H9 (cell line): Measurements from ENCODE around the gene DAPK1. TPM values are rescaled to one million over a fixed set of nuclear protein-coding genes. Genes with fewer than 3 reads are reported as not detected.

ENCODE experiments used
- DNase-seq: peaks from one replicate; pipeline ENCODE4 v3.0.0-alpha.2; 2017
- H2AFZ ChIP-seq: one replicate; pipeline ENCODE4 v1.6.1; 2013; ENCODE audit warnings: mild to moderate bottlenecking, low read length, control low read depth, moderate library complexity
- H2AK5ac ChIP-seq: 2 replicates; pipeline ENCODE4 v1.6.1; 2013; ENCODE audit warnings: low read length, control low read depth, mixed read lengths; ENCODE audit not compliant: insufficient read length
- H2BK120ac ChIP-seq: one replicate; pipeline ENCODE4 v1.6.1; 2013; ENCODE audit warnings: low read depth, mild to moderate bottlenecking, low read length, control low read depth, inconsistent platforms; ENCODE audit not compliant: poor library complexity, severe bottlenecking
- H2BK12ac ChIP-seq: 2 replicates; pipeline ENCODE4 v1.6.1; 2013; ENCODE audit warnings: low read length, control low read depth, mixed read lengths, low read depth; ENCODE audit not compliant: insufficient read length
- H2BK15ac ChIP-seq: 2 replicates; pipeline ENCODE4 v1.6.1; 2013; ENCODE audit warnings: low read depth, low read length, control low read depth
- H2BK20ac ChIP-seq: one replicate; pipeline ENCODE4 v1.6.1; 2013; ENCODE audit warnings: low read depth, mild to moderate bottlenecking, low read length, control low read depth, inconsistent platforms; ENCODE audit not compliant: poor library complexity, severe bottlenecking
- H2BK5ac ChIP-seq: 2 replicates; pipeline ENCODE4 v1.6.1; 2013; ENCODE audit warnings: low read length, control low read depth, mixed read lengths; ENCODE audit not compliant: insufficient read length
- H3K14ac ChIP-seq: 2 replicates; pipeline ENCODE4 v1.6.1; 2013; ENCODE audit warnings: low read length, control low read depth; ENCODE audit not compliant: insufficient read depth
- H3K18ac ChIP-seq: 2 replicates; pipeline ENCODE4 v1.6.1; 2013; ENCODE audit warnings: low read depth, mild to moderate bottlenecking, mixed read lengths, low read length, control low read depth; ENCODE audit not compliant: insufficient read length
- H3K23ac ChIP-seq: 2 replicates; pipeline ENCODE4 v1.6.1; 2013; ENCODE audit warnings: low read length, control low read depth, mixed read lengths, low read depth; ENCODE audit not compliant: insufficient read length
- H3K23me2 ChIP-seq: 2 replicates; pipeline ENCODE4 v1.6.1; 2013; ENCODE audit warnings: low read depth, mild to moderate bottlenecking, mixed read lengths, low read length, control low read depth; ENCODE audit not compliant: insufficient read length, poor library complexity, severe bottlenecking
- H3K27ac ChIP-seq: 2 replicates; pipeline ENCODE4 v1.5.1; 2013; ENCODE audit warnings: low read length, control low read depth, mixed read lengths, low read depth; ENCODE audit not compliant: insufficient read length
- H3K27me3 ChIP-seq: 2 replicates; pipeline ENCODE4 v1.6.1; 2013; ENCODE audit warnings: low read length, control low read depth, inconsistent platforms; ENCODE audit not compliant: insufficient read depth
- H3K4ac ChIP-seq: 2 replicates; pipeline ENCODE4 v1.6.1; 2013; ENCODE audit warnings: low read depth, mild to moderate bottlenecking, control low read depth, inconsistent platforms, low read length, moderate library complexity
- H3K4me1 ChIP-seq: 2 replicates; pipeline ENCODE4 v1.6.1; 2013; ENCODE audit warnings: low read length, control low read depth, inconsistent platforms; ENCODE audit not compliant: insufficient read depth
- H3K4me2 ChIP-seq: 2 replicates; pipeline ENCODE4 v1.6.1; 2013; ENCODE audit warnings: low read length, control low read depth, mixed read lengths; ENCODE audit not compliant: insufficient read length, insufficient read depth
- H3K56ac ChIP-seq: 2 replicates; pipeline ENCODE4 v1.6.1; 2013; ENCODE audit warnings: low read depth, mild to moderate bottlenecking, mixed read lengths, low read length, control low read depth; ENCODE audit not compliant: insufficient read length
- H3K79me1 ChIP-seq: 2 replicates; pipeline ENCODE4 v1.6.1; 2013; ENCODE audit warnings: low read depth, mild to moderate bottlenecking, moderate library complexity, low read length, control low read depth, inconsistent platforms; ENCODE audit not compliant: insufficient read depth, poor library complexity, severe bottlenecking
- H3K79me2 ChIP-seq: 2 replicates; pipeline ENCODE4 v1.6.1; 2013; ENCODE audit warnings: low read length, control low read depth, inconsistent platforms; ENCODE audit not compliant: insufficient read depth
- H3K9ac ChIP-seq: 2 replicates; pipeline ENCODE4 v1.6.1; 2013; ENCODE audit warnings: low read length, control low read depth, mixed read lengths; ENCODE audit not compliant: insufficient read length; ENCODE audit errors: extremely low read depth
- H3K9me3 ChIP-seq: one replicate; pipeline ENCODE4 v1.6.1; 2013; ENCODE audit warnings: low read depth, low read length, inconsistent platforms; ENCODE audit not compliant: control insufficient read depth
- H3T11ph ChIP-seq: one replicate; pipeline ENCODE4 v1.6.1; 2013; ENCODE audit warnings: mild to moderate bottlenecking, low read length, control low read depth, inconsistent platforms
- H4K20me1 ChIP-seq: one replicate; pipeline ENCODE4 v1.6.1; 2013; ENCODE audit not compliant: control insufficient read depth, insufficient read length, insufficient read depth
- H4K5ac ChIP-seq: 2 replicates; pipeline ENCODE4 v1.6.1; 2013; ENCODE audit warnings: low read depth, mild to moderate bottlenecking, mixed read lengths, low read length, control low read depth; ENCODE audit not compliant: insufficient read length
- H4K8ac ChIP-seq: replicated peaks from 2 replicates; pipeline ENCODE4 v1.6.1; 2013; ENCODE audit warnings: low read length, control low read depth, mixed read lengths, low read depth; ENCODE audit not compliant: insufficient read length
- H4K91ac ChIP-seq: 2 replicates; pipeline ENCODE4 v1.6.1; 2013; ENCODE audit warnings: low read depth, mild to moderate bottlenecking, moderate library complexity, mixed read lengths, low read length, control low read depth; ENCODE audit not compliant: insufficient read length
- H3K27ac Mint-ChIP-seq, 3 experiments: 2 replicates in 2 of 3; 3 replicates in 1 of 3; pipeline ENCODE4 v1.8.0; 2020 to 2021; ENCODE audit warnings: mixed read lengths in 3 of 3, mild to moderate bottlenecking in 1 of 3, moderate library complexity in 1 of 3
- H3K27me3 Mint-ChIP-seq: 2 replicates; pipeline ENCODE4 v1.8.0; 2021; ENCODE audit warnings: low read depth, mild to moderate bottlenecking, moderate library complexity, mixed read lengths
- H3K36me3 Mint-ChIP-seq, 3 experiments: 2 replicates in 2 of 3; 3 replicates in 1 of 3; pipeline ENCODE4 v1.8.0; 2020 to 2021; ENCODE audit warnings: low read depth in 3 of 3, mixed read lengths in 3 of 3; ENCODE audit not compliant: insufficient read depth in 1 of 3
- H3K4me1 Mint-ChIP-seq, 2 experiments: 2 replicates each; pipeline ENCODE4 v1.8.0; 2020; ENCODE audit warnings: mixed read lengths in 2 of 2
- H3K4me3 Mint-ChIP-seq, 2 experiments: 2 replicates in 1 of 2; 3 replicates in 1 of 2; pipeline ENCODE4 v1.8.0; 2020 to 2021; ENCODE audit warnings: mild to moderate bottlenecking in 2 of 2, mixed read lengths in 2 of 2, moderate library complexity in 1 of 2
- H3K9me3 Mint-ChIP-seq, 2 experiments: 2 replicates in 1 of 2; 3 replicates in 1 of 2; pipeline ENCODE4 v1.8.0; 2020; ENCODE audit warnings: mild to moderate bottlenecking in 2 of 2, mixed read lengths in 2 of 2, moderate library complexity in 1 of 2
- WGBS: extraction: QIAGEN DNeasy Blood & Tissue Kit; methylation state at CpG from one replicate; pipeline ENCODE4 v1.1.7; 2013; ENCODE audit warnings: missing lambda C conversion rate, low lambda C conversion rate, mixed read lengths; ENCODE audit not compliant: insufficient read length; ENCODE audit errors: extremely low coverage; 5-methylcytosine and 5-hydroxymethylcytosine counted together
- total RNA-seq: library from RNA; stranded (reverse); gene quantifications from 2 replicates; pipeline ENCODE4 v1.2.1, GENCODE V29; 2021
- TF ChIP-seq, protein P1 (sequence below): fragments of 200-600 bp; sonication (generic); conservative IDR thresholded peaks from 3 replicates; pipeline ENCODE4 v1.8.0; 2021; ENCODE audit warnings: antibody characterized with exemption, mild to moderate bottlenecking

Gene DAPK1
- total RNA-seq, 1 experiment from 2014 or later = 79.4 TPM

DNA sequence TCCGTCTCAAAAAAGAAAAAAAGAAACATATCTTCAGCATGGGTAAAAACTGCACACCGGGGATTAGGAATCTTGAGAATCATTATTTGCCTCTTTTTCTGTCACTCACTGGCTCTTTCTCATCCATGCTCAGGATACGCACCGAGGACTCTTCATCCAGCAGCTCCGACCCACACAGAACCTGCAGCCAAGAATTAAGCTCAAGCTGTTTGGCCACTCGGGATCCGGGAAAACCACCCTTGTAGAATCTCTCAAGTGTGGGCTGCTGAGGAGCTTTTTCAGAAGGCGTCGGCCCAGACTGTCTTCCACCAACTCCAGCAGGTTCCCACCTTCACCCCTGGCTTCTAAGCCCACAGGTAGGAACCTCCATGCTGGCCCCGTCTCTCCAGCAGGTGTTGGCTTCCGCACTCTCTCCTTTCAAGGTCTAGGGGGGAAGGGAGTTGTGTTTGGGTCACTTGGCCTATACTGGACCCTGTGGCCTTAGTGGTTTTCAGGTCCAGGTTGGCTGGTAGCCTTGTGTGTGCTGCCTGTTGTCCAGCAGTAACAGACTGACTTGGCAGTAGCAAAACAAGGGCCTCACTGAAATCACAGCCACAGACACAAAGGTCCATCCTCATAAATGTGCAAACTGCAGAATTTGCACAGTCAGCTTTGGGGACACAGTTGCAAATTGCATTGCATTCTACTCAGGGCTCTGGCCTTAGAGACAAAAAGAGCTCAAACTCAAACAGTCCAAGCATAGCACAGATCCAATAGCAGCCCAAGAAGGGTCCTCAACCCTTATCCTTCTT, 183.8 kb downstream of the DAPK1 start:
- Mint-ChIP-seq H3K27ac (no peak overlapping the region), H3K9me3 (no peaks in the 10 kb centered on the region), H3K4me1 (peaks cover 13% of the 10 kb centered on the region in 2 experiments; a peak in 3 of 4 replicates), H3K4me3 (no peak overlapping the region), H3K36me3 (peaks cover 36 to 50% (median 49%) of the 10 kb centered on the region in 3 experiments; a peak in 6 of 7 replicates), H3K27me3 (no peaks in the 10 kb centered on the region)
- no peak overlapping the region for H2BK5ac ChIP-seq
- no peak overlapping the region for H2BK20ac ChIP-seq
- no peaks in the 10 kb centered on the region for H4K20me1 ChIP-seq
- H4K91ac ChIP-seq = no peak overlapping the region
- no peak overlapping the region for H3K4me2 ChIP-seq
- no peaks in the 10 kb centered on the region for H3K79me2 ChIP-seq
- H3K14ac ChIP-seq = no peak overlapping the region
- no peaks in the 10 kb centered on the region for H3K79me1 ChIP-seq
- H3K27ac ChIP-seq = no peak overlapping the region
- H3K23ac ChIP-seq = no peak overlapping the region
- H2BK15ac ChIP-seq = no peak overlapping the region
- no peak for DNase-seq
- no peak overlapping the region for H4K5ac ChIP-seq
- H3T11ph ChIP-seq = no peak overlapping the region
- H3K23me2 ChIP-seq = no peaks in the 10 kb centered on the region
- H3K27me3 ChIP-seq = no peaks in the 10 kb centered on the region
- H2BK120ac ChIP-seq = no peak overlapping the region
- H3K18ac ChIP-seq = no peak overlapping the region
- no peak overlapping the region for H2BK12ac ChIP-seq
- H4K8ac ChIP-seq = no peak overlapping the region
- H3K9ac ChIP-seq = no peak overlapping the region
- WGBS = no CpG with 5 or more reads among the region's 11 CpGs
- no peak overlapping the region for H2AK5ac ChIP-seq
- no peak overlapping the region for H3K4ac ChIP-seq
- H3K9me3 ChIP-seq = no peaks in the 10 kb centered on the region
- no peak overlapping the region for H3K56ac ChIP-seq
- TF ChIP-seq, protein P1, sequence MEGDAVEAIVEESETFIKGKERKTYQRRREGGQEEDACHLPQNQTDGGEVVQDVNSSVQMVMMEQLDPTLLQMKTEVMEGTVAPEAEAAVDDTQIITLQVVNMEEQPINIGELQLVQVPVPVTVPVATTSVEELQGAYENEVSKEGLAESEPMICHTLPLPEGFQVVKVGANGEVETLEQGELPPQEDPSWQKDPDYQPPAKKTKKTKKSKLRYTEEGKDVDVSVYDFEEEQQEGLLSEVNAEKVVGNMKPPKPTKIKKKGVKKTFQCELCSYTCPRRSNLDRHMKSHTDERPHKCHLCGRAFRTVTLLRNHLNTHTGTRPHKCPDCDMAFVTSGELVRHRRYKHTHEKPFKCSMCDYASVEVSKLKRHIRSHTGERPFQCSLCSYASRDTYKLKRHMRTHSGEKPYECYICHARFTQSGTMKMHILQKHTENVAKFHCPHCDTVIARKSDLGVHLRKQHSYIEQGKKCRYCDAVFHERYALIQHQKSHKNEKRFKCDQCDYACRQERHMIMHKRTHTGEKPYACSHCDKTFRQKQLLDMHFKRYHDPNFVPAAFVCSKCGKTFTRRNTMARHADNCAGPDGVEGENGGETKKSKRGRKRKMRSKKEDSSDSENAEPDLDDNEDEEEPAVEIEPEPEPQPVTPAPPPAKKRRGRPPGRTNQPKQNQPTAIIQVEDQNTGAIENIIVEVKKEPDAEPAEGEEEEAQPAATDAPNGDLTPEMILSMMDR = no peak
- H3K4me1 ChIP-seq = no peaks in the 10 kb centered on the region
- no peak overlapping the region for H2AFZ ChIP-seq
